ENCODE data around the gene PRKAR2B. TPM values are rescaled to one million over a fixed set of nuclear protein-coding genes. Genes with fewer than 3 reads are reported as not detected.

The PRKAR2B gene
- total and polyA plus RNA-seq, 7 donors: 1.3 to 3.5 (median 1.7) TPM

GRCh38 chr7:107115114-107115513, 70.6 kb downstream of the PRKAR2B start:
- no peak overlapping the region for H3K4me3 ChIP-seq
- no peaks in the 10 kb centered on the region for H3K27me3 ChIP-seq (ENCODE audit: insufficient read depth in 3 of 3, low read length in 2 of 3)
- DNase-seq (no peak), ATAC-seq (no peak)
- H3K9me3 ChIP-seq: no peaks in the 10 kb centered on the region
- no peaks in the 10 kb centered on the region for H3K4me1 ChIP-seq
- intact Hi-C loops (cut with DNase I): no loop called here
- no peak for TF ChIP-seq CTCF (IDR thresholded peaks at IDR 0.05)
- no peak overlapping the region for H3K27ac ChIP-seq
- 62 to 69% (median 68%) methylated on average over 3 of the region's 3 CpGs for WGBS, 3 donors
- no peaks in the 10 kb centered on the region for H3K36me3 ChIP-seq (ENCODE audit: insufficient read depth in 1 of 2, low read depth in 1 of 2)

GRCh38 chr7:107115762-107116540, 71.4 kb downstream of the PRKAR2B start:
- H3K27me3 ChIP-seq (ENCODE audit: insufficient read depth in 3 of 3, low read length in 2 of 3): no peaks in the 10 kb centered on the region
- no peaks in the 10 kb centered on the region for H3K36me3 ChIP-seq (ENCODE audit: insufficient read depth in 1 of 2, low read depth in 1 of 2)
- H3K9me3 ChIP-seq: no peaks in the 10 kb centered on the region
- DNase-seq: no peak
- ATAC-seq: no peak
- intact Hi-C loops (cut with DNase I): no loop called here
- TF ChIP-seq CTCF (IDR thresholded peaks at IDR 0.05): no peak
- 83 to 94% (median 89%) methylated on average over 7 of the region's 7 CpGs for WGBS, 3 donors
- no peak overlapping the region for H3K4me3 ChIP-seq
- no peak overlapping the region for H3K27ac ChIP-seq
- H3K4me1 ChIP-seq: no peaks in the 10 kb centered on the region

- H3K27me3 ChIP-seq (ENCODE audit: insufficient read depth in 3 of 3, low read length in 2 of 3): no peaks in the 10 kb centered on the region
- no peak overlapping the region for H3K27ac ChIP-seq
- H3K9me3 ChIP-seq: no peaks in the 10 kb centered on the region
- DNase-seq (no peak), ATAC-seq (no peak)
- 22 to 24% (median 24%) methylated on average over 5 of the region's 5 CpGs for WGBS, 3 donors
- no peak for TF ChIP-seq CTCF (IDR thresholded peaks at IDR 0.05)
- intact Hi-C loops (cut with DNase I): no loop called here
- no peaks in the 10 kb centered on the region for H3K36me3 ChIP-seq (ENCODE audit: insufficient read depth in 1 of 2, low read depth in 1 of 2)
- no peak overlapping the region for H3K4me3 ChIP-seq
- H3K4me1 ChIP-seq: no peaks in the 10 kb centered on the region
These were observed 73.8 kb downstream of the PRKAR2B start for GRCh38 chr7:107118109-107118900.

DNA sequence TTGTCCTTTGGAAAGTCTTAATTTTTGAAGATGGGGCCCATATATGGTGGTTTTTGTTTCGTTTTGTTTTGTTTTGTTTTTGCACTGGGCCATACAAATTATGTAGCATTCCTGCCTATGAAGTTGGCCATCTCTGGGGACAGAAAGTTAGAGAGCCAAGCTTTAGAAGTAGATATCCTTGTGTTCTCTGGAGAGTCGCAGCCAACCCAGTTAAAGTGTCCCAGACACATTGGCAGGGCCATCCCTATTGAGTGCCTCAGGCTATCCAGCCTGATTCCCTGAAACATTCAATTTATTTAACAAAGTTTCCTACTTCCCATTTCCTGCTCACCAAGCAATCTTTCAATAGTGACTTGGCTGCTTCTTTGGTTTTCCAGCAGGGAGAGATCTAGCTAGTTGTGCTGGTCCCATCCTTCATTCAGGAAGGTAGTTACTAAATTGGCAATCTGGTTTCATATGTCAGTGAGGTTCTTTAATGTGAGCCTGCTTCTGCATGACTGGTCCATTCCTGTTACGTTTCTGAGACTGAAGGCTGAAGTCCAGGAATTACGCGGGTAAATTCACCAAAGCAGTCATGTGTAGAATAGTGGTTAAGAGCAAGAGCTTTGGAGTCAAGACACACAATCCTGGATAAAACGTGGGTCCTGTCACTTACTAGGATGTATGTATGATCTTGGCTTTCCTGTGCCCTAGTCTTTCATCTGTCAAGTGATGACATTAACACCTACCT, 75.0 kb downstream of the PRKAR2B start:
- DNase-seq (no peak), ATAC-seq (no peak)
- Histone ChIP-seq H3K9me3 (no peaks in the 10 kb centered on the region), H3K27ac (no peak overlapping the region), H3K4me1 (no peaks in the 10 kb centered on the region), H3K4me3 (no peak overlapping the region), H3K36me3 (ENCODE audit: insufficient read depth in 1 of 2, low read depth in 1 of 2) (no peaks in the 10 kb centered on the region), H3K27me3 (ENCODE audit: insufficient read depth in 3 of 3, low read length in 2 of 3) (no peaks in the 10 kb centered on the region)
- intact Hi-C loops (cut with DNase I): no loop called here
- no peak for TF ChIP-seq CTCF (IDR thresholded peaks at IDR 0.05)
- WGBS, 3 donors: 73 to 79% (median 77%) methylated on average over 6 of the region's 6 CpGs

All from psoas muscle (tissue), 8 donors.